Stimulated activated effector memory CD8-positive, alpha-beta T cell treated with anti-CD3 and anti-CD28 coated beads, Interleukin-12 subunit alpha, Interleukin-12 subunit beta, amount 100 ng/mL, for 72 hours (primary cell): ENCODE results near the gene HERPUD1.

Experiments
- ATAC-seq: fragments of 150-1000 bp; cut with Tn5 transposase; 2 replicates; pipeline ENCODE4 v1.10.0; 2021
- DNase-seq, 2 donors: peaks; one replicate each; pipeline ENCODE4 v3.0.0; 2021 to 2022; ENCODE audit warnings: low spot score in 2 of 2
- H3K27ac Mint-ChIP-seq: one replicate; pipeline ENCODE4 v1.8.0; 2022; ENCODE audit warnings: mild to moderate bottlenecking, mixed read lengths
- H3K36me3 Mint-ChIP-seq: one replicate; pipeline ENCODE4 v1.8.0; 2022; ENCODE audit warnings: mild to moderate bottlenecking, mixed read lengths
- H3K4me1 Mint-ChIP-seq: one replicate; pipeline ENCODE4 v1.8.0; 2022; ENCODE audit warnings: mixed read lengths
- H3K4me3 Mint-ChIP-seq: one replicate; pipeline ENCODE4 v1.8.0; 2022; ENCODE audit warnings: mild to moderate bottlenecking, mixed read lengths
- H3K9me3 Mint-ChIP-seq: one replicate; pipeline ENCODE4 v1.8.0; 2022; ENCODE audit warnings: mixed read lengths

The HERPUD1 gene

GRCh38 chr16:56938664-56939513 lies 6.9 kb downstream of the HERPUD1 start:
- H3K27ac Mint-ChIP-seq, result peak overlapping the region; percentile 95
- ATAC-seq (peak; percentile 96), DNase-seq (peak; percentile 31 to 76)
- H3K36me3 Mint-ChIP-seq, result peaks cover 100% of the 10 kb centered on the region
- peaks cover 81% of the 10 kb centered on the region for H3K4me1 Mint-ChIP-seq
- peak overlapping the region; percentile 99 for H3K4me3 Mint-ChIP-seq
- no peaks in the 10 kb centered on the region for H3K9me3 Mint-ChIP-seq

DNA sequence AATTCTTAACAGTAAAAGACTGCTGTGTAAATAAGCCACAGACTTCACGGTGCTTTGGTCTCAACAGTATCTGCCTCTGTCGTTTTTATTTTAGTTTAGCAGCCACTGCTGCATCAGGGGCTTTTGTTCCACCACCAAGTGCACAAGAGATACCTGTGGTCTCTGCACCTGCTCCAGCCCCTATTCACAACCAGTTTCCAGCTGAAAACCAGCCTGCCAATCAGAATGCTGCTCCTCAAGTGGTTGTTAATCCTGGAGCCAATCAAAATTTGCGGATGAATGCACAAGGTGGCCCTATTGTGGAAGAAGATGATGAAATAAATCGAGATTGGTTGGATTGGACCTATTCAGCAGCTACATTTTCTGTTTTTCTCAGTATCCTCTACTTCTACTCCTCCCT lies 7.9 kb downstream of the HERPUD1 start:
- no peak for DNase-seq
- Mint-ChIP-seq H3K27ac (peak overlapping the region; percentile 95), H3K36me3 (peaks cover 100% of the 10 kb centered on the region), H3K4me3 (peak overlapping the region; percentile 99), H3K4me1 (peaks cover 82% of the 10 kb centered on the region), H3K9me3 (no peaks in the 10 kb centered on the region)
- no peak for ATAC-seq

GRCh38 chr16:56941092-56941491 lies 9.2 kb downstream of the HERPUD1 start:
- Mint-ChIP-seq H3K4me1 (peaks cover 76% of the 10 kb centered on the region), H3K4me3 (no peak overlapping the region), H3K36me3 (peaks cover 100% of the 10 kb centered on the region), H3K9me3 (no peaks in the 10 kb centered on the region), H3K27ac (no peak overlapping the region)
- DNase-seq (no peak), ATAC-seq (no peak)

DNA sequence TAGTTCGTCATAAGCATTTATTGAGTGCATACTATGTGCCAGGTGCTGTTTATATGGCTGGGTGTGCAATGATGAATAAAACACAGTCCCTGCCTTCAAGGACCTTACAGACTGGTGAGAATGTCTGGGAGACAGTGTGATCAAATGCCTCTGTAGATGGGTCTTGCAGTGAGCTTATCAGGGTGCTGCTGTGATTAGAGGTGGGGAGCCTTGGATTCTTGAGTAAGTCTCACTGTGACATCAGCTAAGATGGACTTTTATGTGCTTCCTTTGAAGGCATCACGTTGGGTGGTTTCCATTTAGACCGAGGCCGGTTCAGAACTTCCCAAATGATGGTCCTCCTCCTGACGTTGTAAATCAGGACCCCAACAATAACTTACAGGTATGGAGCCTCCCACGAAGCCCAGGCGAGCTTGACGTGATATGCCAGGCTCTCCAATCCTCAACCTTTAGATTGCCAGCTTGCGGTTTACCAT lies 10.0 kb downstream of the HERPUD1 start:
- no peak for DNase-seq
- peak overlapping the region; percentile 85 for H3K27ac Mint-ChIP-seq
- peaks cover 74% of the 10 kb centered on the region for H3K4me1 Mint-ChIP-seq
- H3K36me3 Mint-ChIP-seq, result peaks cover 100% of the 10 kb centered on the region
- ATAC-seq, result no peak
- H3K9me3 Mint-ChIP-seq, result no peaks in the 10 kb centered on the region
- H3K4me3 Mint-ChIP-seq, result no peak overlapping the region

GRCh38 chr16:56943761-56944375 lies 11.9 kb downstream of the HERPUD1 start:
- Mint-ChIP-seq H3K4me1 (peaks cover 57% of the 10 kb centered on the region), H3K27ac (peak overlapping the region; percentile 85), H3K4me3 (peak overlapping the region; percentile 48), H3K9me3 (no peaks in the 10 kb centered on the region), H3K36me3 (peaks cover 94% of the 10 kb centered on the region)
- ATAC-seq, result no peak
- no peak for DNase-seq

- Mint-ChIP-seq H3K27ac (peak overlapping the region; percentile 85), H3K4me3 (peak overlapping the region; percentile 48), H3K36me3 (peaks cover 81% of the 10 kb centered on the region), H3K9me3 (no peaks in the 10 kb centered on the region), H3K4me1 (peaks cover 46% of the 10 kb centered on the region)
- DNase-seq, result peak; percentile 30 to 75
- ATAC-seq, result peak; percentile 92
Observed at GRCh38 chr16:56944954-56945839, 13.3 kb downstream of the HERPUD1 start.

- no peak for DNase-seq
- Mint-ChIP-seq H3K36me3 (peaks cover 73% of the 10 kb centered on the region), H3K4me3 (no peak overlapping the region), H3K9me3 (no peaks in the 10 kb centered on the region), H3K4me1 (peaks cover 50% of the 10 kb centered on the region), H3K27ac (no peak overlapping the region)
- ATAC-seq, result no peak
Observed at GRCh38 chr16:56945847-56946527, 14.0 kb downstream of the HERPUD1 start.

DNA sequence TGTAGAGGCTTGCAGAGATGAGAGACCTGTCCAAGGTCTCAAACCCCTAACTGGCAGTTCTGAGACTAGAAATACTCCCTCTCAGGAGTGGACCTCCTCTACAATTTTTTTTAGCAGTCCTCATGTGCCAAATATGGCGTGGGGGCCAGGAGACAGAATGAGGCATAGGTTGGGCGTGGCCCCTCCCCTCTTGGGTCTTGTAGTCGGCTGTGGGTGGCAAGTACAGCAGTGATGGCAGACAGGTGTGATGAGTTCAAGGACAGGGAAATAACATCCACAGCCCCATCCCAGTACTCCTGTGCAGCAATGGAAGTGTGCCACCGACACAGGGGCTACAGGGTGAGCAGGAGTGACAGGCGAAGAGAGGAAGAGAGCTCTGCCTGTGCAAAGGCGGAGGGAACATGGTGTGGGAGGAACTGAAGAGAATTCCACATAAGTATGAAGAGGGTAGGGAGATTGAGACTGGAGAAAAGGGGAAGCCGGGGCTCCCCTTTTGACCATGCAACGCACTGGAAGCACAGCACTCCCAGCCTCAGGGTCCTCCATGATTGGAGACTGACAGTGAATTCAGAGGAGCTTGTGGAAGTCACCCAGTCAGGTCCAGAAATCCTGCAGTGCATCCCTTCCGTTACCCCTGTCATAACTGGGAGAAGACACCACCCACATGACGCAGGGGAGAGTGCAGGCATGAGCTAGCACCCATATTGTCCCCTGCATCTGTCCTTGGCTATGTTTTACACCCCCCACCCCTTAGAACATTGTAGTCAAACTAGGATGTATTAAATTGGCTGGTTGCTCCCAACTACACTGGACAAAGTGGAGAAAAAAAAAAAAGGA lies 15.0 kb downstream of the HERPUD1 start:
- peaks cover 63% of the 10 kb centered on the region for H3K36me3 Mint-ChIP-seq
- DNase-seq, result no peak
- H3K4me3 Mint-ChIP-seq, result no peak overlapping the region
- ATAC-seq, result no peak
- H3K9me3 Mint-ChIP-seq, result no peaks in the 10 kb centered on the region
- H3K27ac Mint-ChIP-seq, result peak overlapping the region; percentile 75
- peaks cover 53% of the 10 kb centered on the region for H3K4me1 Mint-ChIP-seq

- H3K4me3 Mint-ChIP-seq, result no peak overlapping the region
- H3K4me1 Mint-ChIP-seq, result peaks cover 51% of the 10 kb centered on the region
- peak overlapping the region; percentile 75 for H3K27ac Mint-ChIP-seq
- ATAC-seq (no peak), DNase-seq (no peak)
- H3K36me3 Mint-ChIP-seq, result peaks cover 57% of the 10 kb centered on the region
- H3K9me3 Mint-ChIP-seq, result no peaks in the 10 kb centered on the region
Observed at GRCh38 chr16:56947604-56947995, 15.7 kb downstream of the HERPUD1 start.

GRCh38 chr16:56948234-56948633 lies 16.3 kb downstream of the HERPUD1 start:
- Mint-ChIP-seq H3K4me1 (peaks cover 44% of the 10 kb centered on the region), H3K36me3 (peaks cover 50% of the 10 kb centered on the region), H3K4me3 (no peak overlapping the region), H3K27ac (peak overlapping the region; percentile 75), H3K9me3 (no peaks in the 10 kb centered on the region)
- ATAC-seq, result no peak
- DNase-seq, result no peak

- peaks cover 32% of the 10 kb centered on the region for H3K36me3 Mint-ChIP-seq
- H3K27ac Mint-ChIP-seq, result peak overlapping the region; percentile 75
- H3K9me3 Mint-ChIP-seq, result no peaks in the 10 kb centered on the region
- H3K4me1 Mint-ChIP-seq, result peaks cover 26% of the 10 kb centered on the region
- DNase-seq (no peak), ATAC-seq (no peak)
- H3K4me3 Mint-ChIP-seq, result no peak overlapping the region
Observed at GRCh38 chr16:56950051-56950450, 18.1 kb downstream of the HERPUD1 start.

DNA sequence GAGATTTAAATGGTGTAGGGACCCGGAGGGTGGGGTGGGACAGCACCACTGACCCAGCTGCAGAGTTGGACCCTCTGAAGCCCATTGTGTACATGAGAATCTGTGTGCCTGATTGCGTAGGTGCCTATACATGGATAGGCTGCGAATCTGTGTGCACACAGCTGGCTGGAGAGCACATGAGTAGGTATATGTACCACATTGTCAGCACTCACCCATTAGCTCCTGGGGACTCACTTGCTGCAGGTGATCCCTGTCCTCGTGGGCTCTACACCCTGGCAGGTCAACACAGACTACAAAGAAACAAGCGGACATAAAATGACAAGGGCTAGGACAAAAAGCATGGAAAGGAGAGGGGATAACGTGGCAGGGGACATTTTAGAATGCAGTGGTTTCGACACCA lies 18.5 kb downstream of the HERPUD1 start:
- no peaks in the 10 kb centered on the region for H3K9me3 Mint-ChIP-seq
- DNase-seq, result no peak
- peaks cover 28% of the 10 kb centered on the region for H3K36me3 Mint-ChIP-seq
- H3K4me3 Mint-ChIP-seq, result no peak overlapping the region
- peaks cover 24% of the 10 kb centered on the region for H3K4me1 Mint-ChIP-seq
- H3K27ac Mint-ChIP-seq, result peak overlapping the region; percentile 75
- no peak for ATAC-seq

DNA sequence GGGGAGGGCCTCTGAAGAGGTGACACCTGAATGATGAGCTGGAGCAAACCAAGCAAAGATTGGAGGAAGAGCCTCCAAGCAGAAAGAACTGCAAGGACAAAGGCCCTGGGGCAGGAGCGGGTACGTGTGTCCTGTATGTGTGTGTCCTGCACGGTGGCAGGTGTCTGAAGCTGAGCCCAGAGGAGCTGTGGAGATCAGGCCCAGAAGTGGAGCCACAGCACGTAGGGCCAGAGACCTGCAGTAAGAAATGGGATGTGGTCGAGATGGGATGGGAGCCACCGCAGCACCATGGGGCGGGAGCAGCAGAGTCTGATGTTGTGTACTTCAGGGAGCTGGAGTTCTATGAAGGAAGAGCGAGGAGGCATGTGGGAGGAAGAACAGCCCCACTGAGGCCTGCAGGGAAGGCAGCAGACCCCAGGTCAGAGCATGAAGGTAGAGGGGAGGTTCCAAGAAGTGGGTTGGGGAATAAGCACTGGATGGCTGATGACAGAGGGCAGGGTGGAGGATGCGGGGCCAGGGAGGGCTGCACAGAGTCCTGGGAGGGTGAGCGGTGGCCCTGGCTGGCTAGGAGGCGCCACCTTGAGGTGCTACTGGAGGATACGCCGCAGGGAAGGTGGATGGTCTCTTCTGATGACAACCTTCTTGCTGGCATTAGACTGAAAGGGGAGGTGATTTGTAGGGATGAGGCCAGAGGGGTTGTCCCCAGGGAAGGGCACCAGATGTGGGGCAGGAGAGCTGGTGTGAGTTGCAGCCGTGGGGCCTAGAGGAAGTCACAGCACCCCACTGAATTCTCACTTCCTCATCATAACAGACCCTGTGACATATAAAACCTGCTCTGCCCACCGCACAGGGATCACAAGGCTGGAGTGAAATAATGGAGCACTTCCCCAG lies 19.2 kb downstream of the HERPUD1 start:
- peak; percentile 89 for ATAC-seq
- peak overlapping the region; percentile 75 for H3K27ac Mint-ChIP-seq
- H3K9me3 Mint-ChIP-seq, result no peaks in the 10 kb centered on the region
- H3K4me3 Mint-ChIP-seq, result no peak overlapping the region
- peak; percentile 48 to 79 for DNase-seq
- H3K36me3 Mint-ChIP-seq, result peaks cover 21% of the 10 kb centered on the region
- H3K4me1 Mint-ChIP-seq, result peaks cover 24% of the 10 kb centered on the region
